Suprapubic skin (tissue), 3 donors: Measurements from ENCODE around the gene GRID1.

ENCODE experiments used
- POLR2AphosphoS5 ChIP-seq, 3 donors: sonication (generic); formaldehyde crosslinking; IDR thresholded peaks; one replicate each; pipeline ENCODE4 v1.6.1; 2017; ENCODE audit warnings: antibody characterized with exemption in 3 of 3
- TF ChIP-seq, protein P1 (sequence below), 2 donors: fragments of 200-600 bp in 1 of 2; fragments of 450-650 bp in 1 of 2; sonication (generic) in 1 of 2; IDR thresholded peaks; one replicate each; pipeline ENCODE4 v1.5.1; 2016 to 2019; ENCODE audit warnings: antibody characterized with exemption in 2 of 2, mild to moderate bottlenecking in 1 of 2, moderate library complexity in 1 of 2

DNA sequence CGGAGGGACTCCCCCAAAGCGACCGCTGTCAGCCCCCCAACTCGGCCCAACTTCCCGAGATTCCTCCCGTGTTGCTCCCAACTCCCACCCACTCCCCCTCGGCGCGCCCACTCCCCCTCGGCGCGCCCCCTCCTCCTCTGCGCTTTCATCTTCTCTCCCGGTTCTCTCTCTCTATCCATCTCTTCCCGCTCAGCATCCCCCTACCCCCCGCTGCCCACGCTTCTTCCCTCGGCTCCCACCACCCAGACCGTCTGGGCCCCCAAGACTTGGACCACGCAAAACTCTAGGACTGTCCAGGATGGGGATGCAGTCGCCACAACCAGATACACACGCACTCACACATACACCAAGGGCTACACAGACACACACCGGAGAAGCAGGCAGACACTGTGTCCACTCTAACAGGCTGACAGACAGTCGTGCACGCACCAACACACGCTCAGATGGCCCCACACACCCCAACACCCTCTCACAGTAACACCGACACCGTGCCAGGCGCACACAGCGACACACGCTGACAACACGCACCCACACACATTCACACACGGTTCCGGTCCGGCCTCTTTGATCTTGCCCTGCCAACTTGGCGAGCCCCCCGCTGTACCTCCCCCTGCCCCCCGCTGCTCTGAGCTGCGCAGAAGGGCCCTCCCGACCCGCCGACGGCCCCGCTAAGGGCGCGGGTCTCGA is 1.1 kb downstream of the GRID1 start:
- TF ChIP-seq, protein P1, sequence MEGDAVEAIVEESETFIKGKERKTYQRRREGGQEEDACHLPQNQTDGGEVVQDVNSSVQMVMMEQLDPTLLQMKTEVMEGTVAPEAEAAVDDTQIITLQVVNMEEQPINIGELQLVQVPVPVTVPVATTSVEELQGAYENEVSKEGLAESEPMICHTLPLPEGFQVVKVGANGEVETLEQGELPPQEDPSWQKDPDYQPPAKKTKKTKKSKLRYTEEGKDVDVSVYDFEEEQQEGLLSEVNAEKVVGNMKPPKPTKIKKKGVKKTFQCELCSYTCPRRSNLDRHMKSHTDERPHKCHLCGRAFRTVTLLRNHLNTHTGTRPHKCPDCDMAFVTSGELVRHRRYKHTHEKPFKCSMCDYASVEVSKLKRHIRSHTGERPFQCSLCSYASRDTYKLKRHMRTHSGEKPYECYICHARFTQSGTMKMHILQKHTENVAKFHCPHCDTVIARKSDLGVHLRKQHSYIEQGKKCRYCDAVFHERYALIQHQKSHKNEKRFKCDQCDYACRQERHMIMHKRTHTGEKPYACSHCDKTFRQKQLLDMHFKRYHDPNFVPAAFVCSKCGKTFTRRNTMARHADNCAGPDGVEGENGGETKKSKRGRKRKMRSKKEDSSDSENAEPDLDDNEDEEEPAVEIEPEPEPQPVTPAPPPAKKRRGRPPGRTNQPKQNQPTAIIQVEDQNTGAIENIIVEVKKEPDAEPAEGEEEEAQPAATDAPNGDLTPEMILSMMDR (IDR thresholded peaks at IDR 0.05) = no peak
- no peak for TF ChIP-seq POLR2AphosphoS5 (IDR thresholded peaks at IDR 0.05)
